Activated B cell treated with CpG ODN at 0.5 μM for 24 hours (primary cell): Measurements from ENCODE around the gene MEOX1. TPM values are rescaled to one million over a fixed set of nuclear protein-coding genes. Genes with fewer than 3 reads are reported as not detected.

ENCODE experiments used
- ATAC-seq: fragments of 200-7000 bp; cut with Tn5 transposase; one replicate; pipeline ENCODE4 v1.10.0; 2021; ENCODE audit warnings: low read depth, mild to moderate bottlenecking, moderate library complexity
- CTCF ChIA-PET: fragments of 350-600 bp; sonication (Branson Sonifier 250); formaldehyde crosslinking; loops from one replicate; lab custom pipeline; 2021; ENCODE audit warnings: antibody characterized with exemption; lab: Charles Lee
- POLR2A ChIA-PET: fragments of 350-600 bp; sonication (Branson Sonifier 250); formaldehyde crosslinking; loops from one replicate; lab custom pipeline; 2021; ENCODE audit warnings: antibody characterized with exemption; lab: Charles Lee
- DNase-seq: peaks from one replicate; pipeline ENCODE4 v3.0.0; 2022
- H3K27ac Mint-ChIP-seq: one replicate; pipeline ENCODE4 v1.8.0; 2020; ENCODE audit warnings: mixed read lengths
- H3K27me3 Mint-ChIP-seq: one replicate; pipeline ENCODE4 v1.8.0; 2021; ENCODE audit warnings: mixed read lengths
- H3K36me3 Mint-ChIP-seq: one replicate; pipeline ENCODE4 v1.8.0; 2021; ENCODE audit warnings: low read depth, mixed read lengths
- H3K4me1 Mint-ChIP-seq: one replicate; pipeline ENCODE4 v1.8.0; 2021; ENCODE audit warnings: mixed read lengths
- H3K4me3 Mint-ChIP-seq: one replicate; pipeline ENCODE4 v1.8.0; 2020; ENCODE audit warnings: mild to moderate bottlenecking, mixed read lengths
- H3K9me3 Mint-ChIP-seq: one replicate; pipeline ENCODE4 v1.8.0; 2020; ENCODE audit warnings: mixed read lengths
- CTCF ChIP-seq: fragments of 200-600 bp; IDR thresholded peaks from one replicate; pipeline ENCODE4 v1.8.0; 2022; ENCODE audit warnings: antibody characterized with exemption, mild to moderate bottlenecking
- intact Hi-C: fragments of 100-400 bp; cut with micrococcal nuclease; formaldehyde crosslinking; loops from one replicate; pipeline ENCODE4 v1.15.1; 2024
- total RNA-seq: library from RNA; stranded (reverse); gene quantifications from 2 replicates; pipeline ENCODE4 v1.2.3, GENCODE V29; 2022

MEOX1 gene
- total RNA-seq, 1 donor from 2014 or later, result not detected

- no peak for TF ChIP-seq CTCF
- ATAC-seq (no peak), DNase-seq (no peak)
- no peaks in the 10 kb centered on the region for H3K36me3 Mint-ChIP-seq
- intact Hi-C loops, result no loop called here
- ChIA-PET POLR2A (no interaction called here), CTCF (interaction anchor here (1.8 kb wide), 1 partner anchor 89 kb away, joined by 15 read pairs; no protein-coding TSS in a partner anchor)
- H3K9me3 Mint-ChIP-seq, result no peaks in the 10 kb centered on the region
- no peak overlapping the region for H3K27ac Mint-ChIP-seq
- peaks cover 18% of the 10 kb centered on the region for H3K27me3 Mint-ChIP-seq
- no peaks in the 10 kb centered on the region for H3K4me1 Mint-ChIP-seq
- H3K4me3 Mint-ChIP-seq, result no peak overlapping the region
Observed at GRCh38 chr17:43665084-43665936, 3.6 kb upstream of the MEOX1 start.

- TF ChIP-seq CTCF, result no peak
- Mint-ChIP-seq H3K4me1 (no peaks in the 10 kb centered on the region), H3K27me3 (peaks cover 23% of the 10 kb centered on the region), H3K36me3 (no peaks in the 10 kb centered on the region), H3K4me3 (no peak overlapping the region), H3K27ac (no peak overlapping the region), H3K9me3 (no peaks in the 10 kb centered on the region)
- DNase-seq (no peak), ATAC-seq (no peak)
- intact Hi-C loops, result no loop called here
- ChIA-PET CTCF (interaction anchor here (1.1 to 1.5 kb wide), 2 partner anchors 9 to 102 kb away, joined by 4 to 6 read pairs; no protein-coding TSS in a partner anchor), POLR2A (no interaction called here)
Observed at GRCh38 chr17:43664096-43664495, 2.4 kb upstream of the MEOX1 start.

- no peaks in the 10 kb centered on the region for H3K36me3 Mint-ChIP-seq
- no peak overlapping the region for H3K27ac Mint-ChIP-seq
- ChIA-PET CTCF (interaction anchor here (1.1 to 1.5 kb wide), 2 partner anchors 10 to 103 kb away, joined by 4 to 6 read pairs; no protein-coding TSS in a partner anchor), POLR2A (no interaction called here)
- intact Hi-C loops, result no loop called here
- peaks cover 23% of the 10 kb centered on the region for H3K27me3 Mint-ChIP-seq
- no peaks in the 10 kb centered on the region for H3K9me3 Mint-ChIP-seq
- no peak overlapping the region for H3K4me3 Mint-ChIP-seq
- TF ChIP-seq CTCF, result no peak
- DNase-seq (no peak), ATAC-seq (no peak)
- no peaks in the 10 kb centered on the region for H3K4me1 Mint-ChIP-seq
Observed at GRCh38 chr17:43663383-43663782, 1.7 kb upstream of the MEOX1 start.

- H3K27me3 Mint-ChIP-seq, result peaks cover 24% of the 10 kb centered on the region
- ChIA-PET CTCF (interaction anchor here (1.5 kb wide), 1 partner anchor 11 kb away, joined by 4 read pairs; no protein-coding TSS in a partner anchor), POLR2A (no interaction called here)
- no peaks in the 10 kb centered on the region for H3K4me1 Mint-ChIP-seq
- no peak for ATAC-seq
- no peaks in the 10 kb centered on the region for H3K9me3 Mint-ChIP-seq
- no peaks in the 10 kb centered on the region for H3K36me3 Mint-ChIP-seq
- DNase-seq, result no peak
- no peak overlapping the region for H3K4me3 Mint-ChIP-seq
- no peak for TF ChIP-seq CTCF
- intact Hi-C loops, result no loop called here
- H3K27ac Mint-ChIP-seq, result no peak overlapping the region
Observed at GRCh38 chr17:43662413-43663141, 855 bp upstream of the MEOX1 start.
